Kidney (tissue), 14 donors: ENCODE data around the gene CDC34. TPM values are rescaled to one million over a fixed set of nuclear protein-coding genes. Genes with fewer than 3 reads are reported as not detected.

Experiments used
- DNase-seq, 5 donors: peaks; one replicate each; pipeline ENCODE4 v3.0.0-alpha.2; 2013 to 2020
- FAIRE-seq: peaks from 2 replicates; lab custom pipeline; 2012; peaks lifted over from hg19 to GRCh38; lab: Jason Lieb, UNC
- H3K27ac ChIP-seq, 2 donors: one replicate each; pipeline ENCODE4 v1.7.0; 2013; ENCODE audit warnings: low read depth in 2 of 2, low read length in 2 of 2, inconsistent platforms in 1 of 2
- H3K27me3 ChIP-seq: one replicate; pipeline ENCODE4 v1.7.1; 2013; ENCODE audit warnings: low read length, inconsistent platforms; ENCODE audit not compliant: control insufficient read depth, insufficient read depth
- H3K36me3 ChIP-seq, 3 donors: one replicate each; pipeline versions ENCODE4 v1.7.0 to v1.7.1; 2013; ENCODE audit warnings: low read length in 3 of 3, control low read depth in 1 of 3, inconsistent platforms in 1 of 3; ENCODE audit not compliant: insufficient read depth in 3 of 3, control insufficient read depth in 2 of 3
- H3K4me1 ChIP-seq, 3 donors: one replicate each; pipeline versions ENCODE4 v1.7.0 to v1.7.1; 2013; ENCODE audit warnings: low read length in 3 of 3, inconsistent platforms in 1 of 3, low read depth in 1 of 3; ENCODE audit not compliant: control insufficient read depth in 2 of 3, insufficient read depth in 2 of 3
- H3K4me3 ChIP-seq, 3 donors: one replicate each; pipeline versions ENCODE4 v1.7.0 to v1.8.1; 2013; ENCODE audit warnings: low read length in 3 of 3, control low read depth in 1 of 3, inconsistent platforms in 1 of 3
- H3K9ac ChIP-seq, 3 donors: one replicate each; pipeline versions ENCODE4 v1.7.0 to v1.7.1; 2013; ENCODE audit warnings: low read length in 3 of 3, control low read depth in 1 of 3, inconsistent platforms in 1 of 3
- H3K9me3 ChIP-seq, 3 donors: one replicate each; pipeline versions ENCODE4 v1.7.0 to v1.7.1; 2013; ENCODE audit warnings: low read length in 3 of 3, control low read depth in 1 of 3, inconsistent platforms in 1 of 3; ENCODE audit not compliant: control insufficient read depth in 2 of 3, insufficient read depth in 1 of 3
- intact Hi-C: fragments of 100-400 bp; cut with DNase I; formaldehyde crosslinking; loops from one replicate; pipeline ENCODE4 v1.11.1; 2022
- polyA plus RNA-seq: library from polyadenylated mRNA; stranded (reverse); fragments of 350-450 nt; fragmentation: Illumina TruSeq; extraction: RNeasy Lipid Tissue Mini Kit (QIAGEN cat#74804); gene quantifications from one replicate; pipeline ENCODE4 v1.2.3, GENCODE V29; 2014; ENCODE audit warnings: low read depth, low replicate concordance; ENCODE audit not compliant: insufficient read depth
- total RNA-seq: library from RNA; stranded (reverse); fragmentation: NEBNext Ultra II Directional; extraction: Animal tissue kit (Norgen Biotek cat#: 25700); gene quantifications from one replicate; pipeline ENCODE4 v1.2.1, GENCODE V29; 2021
- TF ChIP-seq, protein P1 (sequence below): IDR thresholded peaks from 3 replicates; pipeline ENCODE4 v1.5.1; 2012; ENCODE audit warnings: mild to moderate bottlenecking, moderate library complexity, borderline replicate concordance; ENCODE audit not compliant: insufficient read depth; ENCODE audit errors: extremely low read depth
- donor health status: control.
- donor health status: control.
- donor health status: control.
- donor health status: control.
- donor health status: control.
- donor health status: DM: yes; HTN: yes; CAD: no.
- donor health status: Normal renal cell carcinoma (clear cell type).

Gene CDC34
- total and polyA plus RNA-seq, 2 donors from 2014 or later, result 33.8 to 72.3 TPM

DNA sequence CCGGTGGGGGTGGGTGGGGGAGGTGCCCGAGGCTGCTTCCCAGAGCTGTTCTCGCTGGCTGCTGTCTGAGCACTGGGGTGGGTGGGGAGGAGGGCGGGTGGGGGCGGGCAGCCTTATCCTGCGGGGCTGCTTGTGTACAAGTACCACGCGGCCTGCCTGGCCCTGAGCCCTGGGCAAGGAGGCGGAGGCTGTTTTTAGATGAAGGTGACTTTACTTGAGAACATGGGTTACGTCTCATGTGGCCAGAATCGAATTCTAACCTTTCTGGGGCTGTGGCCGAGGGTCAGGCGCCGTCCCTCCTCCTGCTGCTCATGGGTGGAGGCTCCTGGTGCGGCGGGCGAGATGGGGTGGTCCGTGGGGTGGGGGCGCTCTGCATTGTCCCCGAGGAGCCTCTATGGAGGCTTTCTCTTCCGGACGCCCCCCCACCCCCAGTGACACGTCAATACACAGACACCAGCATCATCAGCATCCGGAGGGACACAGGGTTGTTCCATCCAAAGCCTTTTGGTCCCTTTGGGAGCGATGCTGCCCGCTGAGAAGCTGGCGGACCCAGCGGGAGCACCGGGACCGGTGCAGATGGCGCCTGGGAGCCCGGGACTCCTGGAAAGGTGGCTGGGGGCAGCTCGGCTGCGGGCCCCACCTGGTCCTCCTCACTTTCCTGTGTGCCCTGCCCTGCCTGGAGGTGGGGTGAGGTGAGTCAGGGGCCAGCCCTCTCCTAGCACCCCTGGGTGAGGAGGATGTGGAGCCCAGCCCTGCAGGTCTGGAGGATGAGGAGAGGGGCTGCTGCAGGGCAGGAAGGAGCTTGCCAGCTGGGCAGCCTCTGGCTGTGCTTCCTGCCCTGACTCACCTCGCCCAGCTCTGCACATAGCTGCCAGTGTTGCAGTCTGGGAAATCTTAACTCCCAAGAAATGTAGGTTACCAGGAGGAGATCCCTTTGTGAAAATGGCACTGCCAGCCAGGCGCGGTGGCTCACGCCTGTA, 44.3 kb downstream of the CDC34 start:
- H3K27ac ChIP-seq, result peak overlapping the region; percentile 74 to 83
- H3K4me1 ChIP-seq, result peaks cover 0 to 35% (median 9%) of the 10 kb centered on the region in 3 donors
- H3K4me3 ChIP-seq, result peak overlapping the region in 1 of 3 donors; percentile 44
- peak in 4 of 5 donors; percentile 44 to 83 (median 64) for DNase-seq
- intact Hi-C loops, result no loop called here
- H3K9me3 ChIP-seq, result no peaks in the 10 kb centered on the region
- peak overlapping the region in 1 of 3 donors; percentile 51 for H3K9ac ChIP-seq
- peaks cover 0 to 8% (median 0%) of the 10 kb centered on the region in 3 donors for H3K36me3 ChIP-seq
- FAIRE-seq, result no peak
- TF ChIP-seq, protein P1, sequence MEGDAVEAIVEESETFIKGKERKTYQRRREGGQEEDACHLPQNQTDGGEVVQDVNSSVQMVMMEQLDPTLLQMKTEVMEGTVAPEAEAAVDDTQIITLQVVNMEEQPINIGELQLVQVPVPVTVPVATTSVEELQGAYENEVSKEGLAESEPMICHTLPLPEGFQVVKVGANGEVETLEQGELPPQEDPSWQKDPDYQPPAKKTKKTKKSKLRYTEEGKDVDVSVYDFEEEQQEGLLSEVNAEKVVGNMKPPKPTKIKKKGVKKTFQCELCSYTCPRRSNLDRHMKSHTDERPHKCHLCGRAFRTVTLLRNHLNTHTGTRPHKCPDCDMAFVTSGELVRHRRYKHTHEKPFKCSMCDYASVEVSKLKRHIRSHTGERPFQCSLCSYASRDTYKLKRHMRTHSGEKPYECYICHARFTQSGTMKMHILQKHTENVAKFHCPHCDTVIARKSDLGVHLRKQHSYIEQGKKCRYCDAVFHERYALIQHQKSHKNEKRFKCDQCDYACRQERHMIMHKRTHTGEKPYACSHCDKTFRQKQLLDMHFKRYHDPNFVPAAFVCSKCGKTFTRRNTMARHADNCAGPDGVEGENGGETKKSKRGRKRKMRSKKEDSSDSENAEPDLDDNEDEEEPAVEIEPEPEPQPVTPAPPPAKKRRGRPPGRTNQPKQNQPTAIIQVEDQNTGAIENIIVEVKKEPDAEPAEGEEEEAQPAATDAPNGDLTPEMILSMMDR, result no peak
- H3K27me3 ChIP-seq, result no peaks in the 10 kb centered on the region

DNA sequence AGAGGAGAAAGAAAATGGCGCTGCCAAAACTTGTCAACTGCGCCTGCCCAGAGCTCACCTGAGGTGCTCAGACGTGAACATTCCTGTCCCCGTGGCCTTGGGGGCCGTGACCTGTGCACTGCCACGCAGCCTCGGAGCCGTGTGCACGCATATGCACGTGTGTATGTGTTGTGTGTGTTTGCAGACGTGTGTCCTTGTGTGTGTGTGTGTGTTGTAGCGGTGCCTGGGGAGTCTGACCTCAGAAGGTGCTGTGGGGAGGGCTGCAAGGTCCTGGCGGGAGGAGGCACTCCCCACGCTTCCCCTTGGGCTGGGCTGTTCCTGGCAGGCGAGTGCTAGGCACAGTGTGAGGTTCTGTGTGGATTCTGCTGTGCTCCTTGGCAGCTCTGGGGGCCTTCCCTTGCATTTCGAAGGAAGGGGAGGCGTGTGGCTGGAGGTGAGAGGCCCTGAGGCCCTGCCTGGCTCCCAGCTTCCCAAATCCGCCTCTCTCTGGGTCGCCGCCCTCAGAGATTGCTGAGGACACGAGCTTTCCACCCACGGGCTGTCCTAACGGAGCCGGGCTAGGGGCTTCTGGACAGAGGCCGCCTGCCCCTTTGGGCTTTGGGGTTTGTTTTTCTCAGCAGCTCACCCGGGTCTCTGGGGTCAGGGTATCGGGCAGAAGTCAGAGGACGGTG, 45.3 kb downstream of the CDC34 start:
- no peak for FAIRE-seq
- Histone ChIP-seq H3K27ac (no peak overlapping the region), H3K9ac (no peak overlapping the region), H3K4me3 (no peak overlapping the region), H3K4me1 (peaks cover 0 to 28% (median 9%) of the 10 kb centered on the region in 3 donors), H3K9me3 (no peaks in the 10 kb centered on the region), H3K27me3 (no peaks in the 10 kb centered on the region), H3K36me3 (peaks cover 0 to 13% (median 0%) of the 10 kb centered on the region in 3 donors)
- DNase-seq, result peak in 1 of 5 donors; percentile 66
- intact Hi-C loops, result no loop called here
- TF ChIP-seq, protein P1, result no peak

DNA sequence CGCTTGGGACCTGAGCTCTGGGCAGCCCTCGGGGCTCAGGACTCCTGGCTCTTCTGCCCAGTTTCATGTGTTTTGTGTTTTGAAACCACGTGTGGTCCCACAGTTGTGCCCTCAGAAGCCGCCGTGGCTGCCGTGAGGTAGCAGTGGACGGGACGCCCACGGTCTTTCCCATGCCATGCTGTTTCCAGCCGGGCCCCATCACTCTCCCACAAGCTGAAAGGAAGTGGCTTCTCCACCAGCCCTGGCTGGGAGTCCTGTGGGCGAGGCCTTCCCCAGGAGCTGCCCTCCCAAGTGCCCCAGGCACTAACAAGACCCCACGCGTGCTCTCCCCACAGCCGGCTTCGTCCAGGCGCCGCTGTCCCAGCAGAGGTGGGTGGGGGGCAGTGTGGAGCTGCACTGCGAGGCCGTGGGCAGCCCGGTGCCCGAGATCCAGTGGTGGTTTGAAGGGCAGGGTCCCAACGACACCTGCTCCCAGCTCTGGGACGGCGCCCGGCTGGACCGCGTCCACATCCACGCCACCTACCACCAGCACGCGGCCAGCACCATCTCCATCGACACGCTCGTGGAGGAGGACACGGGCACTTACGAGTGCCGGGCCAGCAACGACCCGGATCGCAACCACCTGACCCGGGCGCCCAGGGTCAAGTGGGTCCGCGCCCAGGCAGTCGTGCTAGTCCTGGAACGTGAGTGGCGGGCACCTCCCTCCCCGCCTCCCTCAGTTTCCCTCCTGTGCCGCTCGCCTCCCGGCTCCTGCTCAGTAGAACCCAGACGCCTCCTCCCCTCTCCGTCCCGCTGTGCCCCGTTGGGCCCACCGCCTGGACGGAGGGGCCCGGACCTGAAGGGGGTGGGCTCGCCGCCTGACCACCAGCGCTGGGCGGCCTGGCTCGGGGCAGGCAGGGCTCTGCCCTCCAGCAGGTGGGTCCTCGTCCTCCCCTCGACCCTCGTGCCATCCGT, 46.2 kb downstream of the CDC34 start:
- Histone ChIP-seq H3K36me3 (peaks cover 0 to 13% (median 0%) of the 10 kb centered on the region in 3 donors), H3K9me3 (no peaks in the 10 kb centered on the region), H3K4me3 (no peak overlapping the region), H3K9ac (no peak overlapping the region), H3K27ac (no peak overlapping the region), H3K27me3 (no peaks in the 10 kb centered on the region), H3K4me1 (peaks cover 0 to 28% (median 9%) of the 10 kb centered on the region in 3 donors)
- intact Hi-C loops, result no loop called here
- FAIRE-seq, result no peak
- DNase-seq, result peak in 1 of 5 donors; percentile 67
- TF ChIP-seq, protein P1, result no peak
